Measurements from ENCODE around the gene SLC28A2. TPM values are rescaled to one million over a fixed set of nuclear protein-coding genes. Genes with fewer than 3 reads are reported as not detected.
A peak's percentile ranks its signal among the peaks of the same experiment; 100 is the strongest.
"Not testable (repeated sequence)": the region's sequence is repeated elsewhere in the genome, so short reads cannot be mapped to it uniquely, and the experiment has no call there.

The SLC28A2 gene
- total RNA-seq, 1 experiment from 2014 or later: not detected

GRCh38 chr15:45306105-45306504 is 54.1 kb downstream of the SLC28A2 start:
- no TSS peak for BruUV-seq (replicated peaks)
- TF ChIP-seq CTCF (IDR thresholded peaks at IDR 0.05; ENCODE audit: unreplicated experiment): no peak
- H3K9me3 Mint-ChIP-seq (ENCODE audit: low read depth, unreplicated experiment): no peaks in the 10 kb centered on the region
- H3K4me3 Mint-ChIP-seq (ENCODE audit: low read depth, unreplicated experiment): no peak overlapping the region
- peaks cover 13% of the 10 kb centered on the region for H3K4me1 Mint-ChIP-seq (ENCODE audit: low read depth, unreplicated experiment)
- CTCF ChIA-PET: no interaction called here
- H3K27ac Mint-ChIP-seq (ENCODE audit: unreplicated experiment): no peak overlapping the region
- no peaks in the 10 kb centered on the region for H3K36me3 Mint-ChIP-seq (ENCODE audit: insufficient read depth, unreplicated experiment)
- intact Hi-C loops (cut with micrococcal nuclease; ENCODE audit: unreplicated experiment): loop anchor here (5.0 kb wide), 1 partner anchor 41 kb away; no protein-coding TSS in a partner anchor
- H3K27me3 Mint-ChIP-seq (ENCODE audit: unreplicated experiment): peaks cover 13% of the 10 kb centered on the region
- DNase-seq: no peak

GRCh38 chr15:45307230-45307924 is 55.3 kb downstream of the SLC28A2 start:
- H3K27me3 Mint-ChIP-seq (ENCODE audit: unreplicated experiment): peaks cover 13% of the 10 kb centered on the region
- no peak overlapping the region for H3K4me3 Mint-ChIP-seq (ENCODE audit: low read depth, unreplicated experiment)
- H3K27ac Mint-ChIP-seq (ENCODE audit: unreplicated experiment): no peak overlapping the region
- BruUV-seq (replicated peaks): no TSS peak
- intact Hi-C loops (cut with micrococcal nuclease; ENCODE audit: unreplicated experiment): loop anchor here (1.0 to 5.0 kb wide), 3 partner anchors 40 to 92 kb away; no protein-coding TSS in a partner anchor
- peak; percentile 9 for DNase-seq
- peak; percentile 40 for TF ChIP-seq CTCF (IDR thresholded peaks at IDR 0.05; ENCODE audit: unreplicated experiment)
- H3K9me3 Mint-ChIP-seq (ENCODE audit: low read depth, unreplicated experiment): no peaks in the 10 kb centered on the region
- no peaks in the 10 kb centered on the region for H3K36me3 Mint-ChIP-seq (ENCODE audit: insufficient read depth, unreplicated experiment)
- CTCF ChIA-PET: interaction anchor here (0.5 to 1.3 kb wide), 4 partner anchors 42 to 144 kb away, joined by 3 to 4 read pairs (median 3); a partner anchor contains a TSS
- peaks cover 13% of the 10 kb centered on the region for H3K4me1 Mint-ChIP-seq (ENCODE audit: low read depth, unreplicated experiment)

GRCh38 chr15:45314117-45314516 is 62.1 kb downstream of the SLC28A2 start:
- H3K4me3 Mint-ChIP-seq (ENCODE audit: low read depth, unreplicated experiment); H3K4me1 Mint-ChIP-seq (ENCODE audit: low read depth, unreplicated experiment); H3K9me3 Mint-ChIP-seq (ENCODE audit: low read depth, unreplicated experiment); BruUV-seq (replicated peaks); H3K36me3 Mint-ChIP-seq (ENCODE audit: insufficient read depth, unreplicated experiment); H3K27me3 Mint-ChIP-seq (ENCODE audit: unreplicated experiment); intact Hi-C loops (cut with micrococcal nuclease; ENCODE audit: unreplicated experiment); DNase-seq; CTCF ChIA-PET; H3K27ac Mint-ChIP-seq (ENCODE audit: unreplicated experiment): not testable (repeated sequence)

- Mint-ChIP-seq H3K36me3 (ENCODE audit: insufficient read depth, unreplicated experiment) (no peaks in the 10 kb centered on the region), H3K4me1 (ENCODE audit: low read depth, unreplicated experiment) (peaks cover 10% of the 10 kb centered on the region), H3K4me3 (ENCODE audit: low read depth, unreplicated experiment) (no peak overlapping the region), H3K27ac (ENCODE audit: unreplicated experiment) (no peak overlapping the region), H3K27me3 (ENCODE audit: unreplicated experiment) (no peaks in the 10 kb centered on the region), H3K9me3 (ENCODE audit: low read depth, unreplicated experiment) (no peaks in the 10 kb centered on the region)
- intact Hi-C loops (cut with micrococcal nuclease; ENCODE audit: unreplicated experiment): no loop called here
- CTCF ChIA-PET: no interaction called here
- BruUV-seq (replicated peaks): no TSS peak
- DNase-seq: no peak
- no peak for TF ChIP-seq CTCF (IDR thresholded peaks at IDR 0.05; ENCODE audit: unreplicated experiment)
Observed at GRCh38 chr15:45314960-45315359, 62.9 kb downstream of the SLC28A2 start.

All from Calu3 (cell line).